Measurements from ENCODE around the gene ZNF462. TPM values are rescaled to one million over a fixed set of nuclear protein-coding genes. Genes with fewer than 3 reads are reported as not detected.

The ZNF462 gene
- total RNA-seq, 1 donor from 2014 or later: 154 TPM

DNA sequence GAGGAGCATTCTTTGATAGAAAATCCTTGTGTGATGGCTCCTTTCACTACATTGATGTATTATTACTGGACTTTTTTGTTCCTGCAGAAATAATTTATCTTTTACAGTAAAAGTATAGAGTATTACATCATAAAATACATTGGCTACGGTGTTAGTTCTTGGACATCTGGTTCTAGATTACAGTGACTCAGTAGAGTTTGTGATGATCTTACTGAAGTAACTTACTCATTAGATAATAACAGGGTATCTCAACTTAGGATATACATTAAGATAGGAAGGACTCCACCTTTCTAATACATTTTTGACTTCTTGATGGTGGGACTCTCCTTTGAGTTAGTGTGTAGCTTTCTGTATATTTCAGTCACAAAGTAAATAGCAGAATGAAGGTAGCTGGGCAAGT is 59.1 kb downstream of the ZNF462 start:
- no peak for DNase-seq (ENCODE audit: low spot score in 2 of 2, unreplicated experiment in 2 of 2)
- peaks cover 44% of the 10 kb centered on the region for H3K36me3 Mint-ChIP-seq
- no peaks in the 10 kb centered on the region for H3K27me3 Mint-ChIP-seq (ENCODE audit: low read depth)
- H3K4me1 Mint-ChIP-seq: peaks cover 50% of the 10 kb centered on the region
- peaks cover 15% of the 10 kb centered on the region for H3K9me3 Mint-ChIP-seq
- TF ChIP-seq, protein P1, sequence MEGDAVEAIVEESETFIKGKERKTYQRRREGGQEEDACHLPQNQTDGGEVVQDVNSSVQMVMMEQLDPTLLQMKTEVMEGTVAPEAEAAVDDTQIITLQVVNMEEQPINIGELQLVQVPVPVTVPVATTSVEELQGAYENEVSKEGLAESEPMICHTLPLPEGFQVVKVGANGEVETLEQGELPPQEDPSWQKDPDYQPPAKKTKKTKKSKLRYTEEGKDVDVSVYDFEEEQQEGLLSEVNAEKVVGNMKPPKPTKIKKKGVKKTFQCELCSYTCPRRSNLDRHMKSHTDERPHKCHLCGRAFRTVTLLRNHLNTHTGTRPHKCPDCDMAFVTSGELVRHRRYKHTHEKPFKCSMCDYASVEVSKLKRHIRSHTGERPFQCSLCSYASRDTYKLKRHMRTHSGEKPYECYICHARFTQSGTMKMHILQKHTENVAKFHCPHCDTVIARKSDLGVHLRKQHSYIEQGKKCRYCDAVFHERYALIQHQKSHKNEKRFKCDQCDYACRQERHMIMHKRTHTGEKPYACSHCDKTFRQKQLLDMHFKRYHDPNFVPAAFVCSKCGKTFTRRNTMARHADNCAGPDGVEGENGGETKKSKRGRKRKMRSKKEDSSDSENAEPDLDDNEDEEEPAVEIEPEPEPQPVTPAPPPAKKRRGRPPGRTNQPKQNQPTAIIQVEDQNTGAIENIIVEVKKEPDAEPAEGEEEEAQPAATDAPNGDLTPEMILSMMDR (IDR thresholded peaks at IDR 0.05; ENCODE audit: unreplicated experiment): no peak
- peak overlapping the region; percentile 53 for H3K4me3 Mint-ChIP-seq
- H3K27ac Mint-ChIP-seq: peak overlapping the region; percentile 99

DNA sequence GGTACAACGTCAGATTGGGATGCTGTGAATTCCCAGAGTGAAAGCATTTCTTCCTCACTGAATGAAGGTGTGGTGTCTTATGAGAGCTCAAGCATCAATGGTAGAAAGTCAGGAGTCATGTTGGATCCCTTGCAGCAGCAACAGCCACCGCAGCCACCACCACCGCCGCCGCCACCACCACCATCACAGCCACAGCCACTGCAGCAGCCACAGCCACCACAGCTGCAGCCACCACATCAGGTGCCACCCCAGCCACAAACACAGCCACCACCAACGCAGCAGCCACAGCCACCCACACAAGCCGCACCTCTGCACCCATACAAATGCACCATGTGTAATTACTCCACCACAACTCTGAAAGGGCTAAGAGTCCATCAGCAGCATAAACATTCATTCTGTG is 62.4 kb downstream of the ZNF462 start:
- H3K36me3 Mint-ChIP-seq: peaks cover 67% of the 10 kb centered on the region
- peaks cover 15% of the 10 kb centered on the region for H3K9me3 Mint-ChIP-seq
- no peak for DNase-seq (ENCODE audit: low spot score in 2 of 2, unreplicated experiment in 2 of 2)
- no peak overlapping the region for H3K27ac Mint-ChIP-seq
- TF ChIP-seq, protein P1 (IDR thresholded peaks at IDR 0.05; ENCODE audit: unreplicated experiment): no peak
- no peaks in the 10 kb centered on the region for H3K27me3 Mint-ChIP-seq (ENCODE audit: low read depth)
- no peak overlapping the region for H3K4me3 Mint-ChIP-seq
- peaks cover 31% of the 10 kb centered on the region for H3K4me1 Mint-ChIP-seq

DNA sequence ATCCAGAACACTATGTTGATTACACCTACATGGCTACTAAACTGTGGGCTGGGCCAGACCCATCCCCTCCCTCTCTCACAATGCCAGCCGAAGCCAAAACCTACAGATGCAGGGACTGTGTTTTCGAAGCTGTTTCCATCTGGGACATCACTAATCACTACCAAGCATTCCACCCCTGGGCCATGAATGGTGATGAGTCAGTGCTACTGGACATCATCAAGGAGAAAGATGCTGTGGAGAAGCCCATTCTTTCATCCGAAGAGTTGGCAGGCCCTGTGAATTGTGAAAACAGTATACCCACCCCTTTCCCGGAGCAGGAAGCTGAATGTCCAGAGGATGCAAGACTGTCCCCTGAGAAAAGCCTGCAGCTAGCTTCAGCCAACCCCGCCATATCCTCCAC is 65.0 kb downstream of the ZNF462 start:
- Mint-ChIP-seq H3K27ac (no peak overlapping the region), H3K4me3 (no peak overlapping the region), H3K27me3 (ENCODE audit: low read depth) (no peaks in the 10 kb centered on the region), H3K36me3 (peaks cover 91% of the 10 kb centered on the region), H3K4me1 (peaks cover 6% of the 10 kb centered on the region), H3K9me3 (peaks cover 15% of the 10 kb centered on the region)
- DNase-seq (ENCODE audit: low spot score in 2 of 2, unreplicated experiment in 2 of 2): no peak
- TF ChIP-seq, protein P1 (IDR thresholded peaks at IDR 0.05; ENCODE audit: unreplicated experiment): no peak

DNA sequence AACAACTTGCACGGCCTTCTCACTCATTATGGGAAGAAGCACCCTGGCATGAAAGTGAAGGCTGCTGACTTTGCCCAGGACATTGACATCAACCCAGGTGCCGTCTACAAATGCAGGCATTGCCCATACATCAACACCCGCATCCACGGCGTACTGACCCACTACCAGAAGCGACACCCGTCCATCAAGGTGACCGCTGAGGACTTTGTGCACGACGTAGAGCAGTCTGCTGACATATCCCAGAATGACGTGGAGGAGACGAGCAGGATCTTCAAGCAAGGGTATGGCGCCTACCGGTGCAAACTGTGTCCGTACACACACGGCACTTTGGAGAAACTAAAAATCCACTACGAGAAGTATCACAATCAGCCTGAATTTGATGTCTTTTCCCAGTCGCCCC is 65.4 kb downstream of the ZNF462 start:
- Mint-ChIP-seq H3K9me3 (peaks cover 15% of the 10 kb centered on the region), H3K27me3 (ENCODE audit: low read depth) (no peaks in the 10 kb centered on the region), H3K4me1 (peaks cover 2% of the 10 kb centered on the region), H3K27ac (no peak overlapping the region), H3K36me3 (peaks cover 90% of the 10 kb centered on the region), H3K4me3 (no peak overlapping the region)
- TF ChIP-seq, protein P1 (IDR thresholded peaks at IDR 0.05; ENCODE audit: unreplicated experiment): no peak
- DNase-seq (ENCODE audit: low spot score in 2 of 2, unreplicated experiment in 2 of 2): no peak

DNA sequence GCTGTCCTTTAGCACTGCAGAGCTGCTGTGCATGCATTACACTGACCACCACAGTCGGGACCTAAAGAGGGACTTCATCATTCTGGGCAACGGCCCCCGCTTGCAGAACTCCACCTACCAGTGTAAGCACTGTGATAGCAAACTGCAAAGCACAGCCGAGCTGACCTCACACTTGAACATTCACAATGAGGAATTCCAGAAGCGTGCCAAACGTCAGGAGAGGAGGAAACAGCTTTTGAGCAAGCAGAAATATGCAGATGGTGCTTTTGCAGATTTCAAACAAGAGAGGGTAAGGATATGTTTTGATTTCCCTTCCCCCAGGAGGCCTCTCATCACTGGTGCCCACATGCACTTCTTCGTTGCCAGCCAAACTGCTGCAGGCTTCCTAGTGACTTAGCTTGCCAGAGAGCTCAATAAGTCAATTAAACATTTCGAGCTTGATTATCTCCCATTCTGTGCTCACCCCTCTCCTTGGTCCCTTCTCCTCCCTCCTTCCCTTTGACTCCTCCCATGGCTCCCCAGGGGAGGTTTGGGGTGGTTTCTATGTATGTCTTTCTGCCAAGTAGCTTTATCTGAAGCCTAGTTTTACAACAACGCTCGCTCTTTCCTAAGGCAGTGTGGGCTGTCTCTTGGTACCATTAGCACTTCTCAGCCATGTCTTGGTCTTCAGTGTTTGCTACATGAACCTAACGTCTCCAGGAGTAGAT is 66.7 kb downstream of the ZNF462 start:
- Mint-ChIP-seq H3K36me3 (peaks cover 86% of the 10 kb centered on the region), H3K4me3 (no peak overlapping the region), H3K27ac (no peak overlapping the region), H3K4me1 (no peaks in the 10 kb centered on the region), H3K27me3 (ENCODE audit: low read depth) (no peaks in the 10 kb centered on the region), H3K9me3 (peaks cover 12% of the 10 kb centered on the region)
- DNase-seq (ENCODE audit: low spot score in 2 of 2, unreplicated experiment in 2 of 2): no peak
- TF ChIP-seq, protein P1 (IDR thresholded peaks at IDR 0.05; ENCODE audit: unreplicated experiment): no peak
